ENCODE results near the gene TIGD2.

DNA sequence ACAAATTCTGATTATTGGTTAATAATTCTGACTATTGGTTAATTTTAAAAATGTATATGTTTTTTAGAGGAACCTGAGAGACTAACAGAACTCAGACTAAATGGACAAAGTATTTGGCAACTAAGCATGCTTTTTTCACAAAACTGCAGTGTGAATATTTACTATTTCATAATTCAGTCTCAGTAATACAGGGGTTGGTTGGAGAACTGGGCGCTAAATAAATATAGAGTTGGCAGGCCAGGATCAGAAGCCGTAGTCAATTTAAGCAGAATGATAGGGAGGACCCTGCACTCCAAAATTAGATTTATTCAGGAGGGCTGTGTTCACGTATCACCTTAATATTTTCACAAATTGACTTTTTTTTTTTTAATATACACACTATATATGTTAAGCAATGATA is 5.8 kb downstream of the TIGD2 start:
- TF ChIP-seq, protein P1, sequence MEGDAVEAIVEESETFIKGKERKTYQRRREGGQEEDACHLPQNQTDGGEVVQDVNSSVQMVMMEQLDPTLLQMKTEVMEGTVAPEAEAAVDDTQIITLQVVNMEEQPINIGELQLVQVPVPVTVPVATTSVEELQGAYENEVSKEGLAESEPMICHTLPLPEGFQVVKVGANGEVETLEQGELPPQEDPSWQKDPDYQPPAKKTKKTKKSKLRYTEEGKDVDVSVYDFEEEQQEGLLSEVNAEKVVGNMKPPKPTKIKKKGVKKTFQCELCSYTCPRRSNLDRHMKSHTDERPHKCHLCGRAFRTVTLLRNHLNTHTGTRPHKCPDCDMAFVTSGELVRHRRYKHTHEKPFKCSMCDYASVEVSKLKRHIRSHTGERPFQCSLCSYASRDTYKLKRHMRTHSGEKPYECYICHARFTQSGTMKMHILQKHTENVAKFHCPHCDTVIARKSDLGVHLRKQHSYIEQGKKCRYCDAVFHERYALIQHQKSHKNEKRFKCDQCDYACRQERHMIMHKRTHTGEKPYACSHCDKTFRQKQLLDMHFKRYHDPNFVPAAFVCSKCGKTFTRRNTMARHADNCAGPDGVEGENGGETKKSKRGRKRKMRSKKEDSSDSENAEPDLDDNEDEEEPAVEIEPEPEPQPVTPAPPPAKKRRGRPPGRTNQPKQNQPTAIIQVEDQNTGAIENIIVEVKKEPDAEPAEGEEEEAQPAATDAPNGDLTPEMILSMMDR (conservative IDR thresholded peaks at IDR 0.05; ENCODE audit: low read depth in 2 of 2): no peak
- TF ChIP-seq EZH2phosphoT487 (IDR thresholded peaks at IDR 0.05; ENCODE audit: unreplicated experiment): no peak
- TF ChIP-seq, protein P2, sequence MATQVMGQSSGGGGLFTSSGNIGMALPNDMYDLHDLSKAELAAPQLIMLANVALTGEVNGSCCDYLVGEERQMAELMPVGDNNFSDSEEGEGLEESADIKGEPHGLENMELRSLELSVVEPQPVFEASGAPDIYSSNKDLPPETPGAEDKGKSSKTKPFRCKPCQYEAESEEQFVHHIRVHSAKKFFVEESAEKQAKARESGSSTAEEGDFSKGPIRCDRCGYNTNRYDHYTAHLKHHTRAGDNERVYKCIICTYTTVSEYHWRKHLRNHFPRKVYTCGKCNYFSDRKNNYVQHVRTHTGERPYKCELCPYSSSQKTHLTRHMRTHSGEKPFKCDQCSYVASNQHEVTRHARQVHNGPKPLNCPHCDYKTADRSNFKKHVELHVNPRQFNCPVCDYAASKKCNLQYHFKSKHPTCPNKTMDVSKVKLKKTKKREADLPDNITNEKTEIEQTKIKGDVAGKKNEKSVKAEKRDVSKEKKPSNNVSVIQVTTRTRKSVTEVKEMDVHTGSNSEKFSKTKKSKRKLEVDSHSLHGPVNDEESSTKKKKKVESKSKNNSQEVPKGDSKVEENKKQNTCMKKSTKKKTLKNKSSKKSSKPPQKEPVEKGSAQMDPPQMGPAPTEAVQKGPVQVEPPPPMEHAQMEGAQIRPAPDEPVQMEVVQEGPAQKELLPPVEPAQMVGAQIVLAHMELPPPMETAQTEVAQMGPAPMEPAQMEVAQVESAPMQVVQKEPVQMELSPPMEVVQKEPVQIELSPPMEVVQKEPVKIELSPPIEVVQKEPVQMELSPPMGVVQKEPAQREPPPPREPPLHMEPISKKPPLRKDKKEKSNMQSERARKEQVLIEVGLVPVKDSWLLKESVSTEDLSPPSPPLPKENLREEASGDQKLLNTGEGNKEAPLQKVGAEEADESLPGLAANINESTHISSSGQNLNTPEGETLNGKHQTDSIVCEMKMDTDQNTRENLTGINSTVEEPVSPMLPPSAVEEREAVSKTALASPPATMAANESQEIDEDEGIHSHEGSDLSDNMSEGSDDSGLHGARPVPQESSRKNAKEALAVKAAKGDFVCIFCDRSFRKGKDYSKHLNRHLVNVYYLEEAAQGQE (IDR thresholded peaks at IDR 0.05; ENCODE audit: unreplicated experiment): no peak
- TF ChIP-seq, protein P3, sequence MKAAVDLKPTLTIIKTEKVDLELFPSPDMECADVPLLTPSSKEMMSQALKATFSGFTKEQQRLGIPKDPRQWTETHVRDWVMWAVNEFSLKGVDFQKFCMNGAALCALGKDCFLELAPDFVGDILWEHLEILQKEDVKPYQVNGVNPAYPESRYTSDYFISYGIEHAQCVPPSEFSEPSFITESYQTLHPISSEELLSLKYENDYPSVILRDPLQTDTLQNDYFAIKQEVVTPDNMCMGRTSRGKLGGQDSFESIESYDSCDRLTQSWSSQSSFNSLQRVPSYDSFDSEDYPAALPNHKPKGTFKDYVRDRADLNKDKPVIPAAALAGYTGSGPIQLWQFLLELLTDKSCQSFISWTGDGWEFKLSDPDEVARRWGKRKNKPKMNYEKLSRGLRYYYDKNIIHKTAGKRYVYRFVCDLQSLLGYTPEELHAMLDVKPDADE (IDR thresholded peaks at IDR 0.05): no peak
- no peak for TF ChIP-seq POLR2AphosphoS5 (IDR thresholded peaks at IDR 0.05; ENCODE audit: low read depth)
- no peak for TF ChIP-seq JUNB (IDR thresholded peaks at IDR 0.05; ENCODE audit: unreplicated experiment)
- TF ChIP-seq EZH2 (IDR thresholded peaks at IDR 0.05; ENCODE audit: low read depth, unreplicated experiment): no peak
- TF ChIP-seq CREB1 (CRISPR knock-in tag; IDR thresholded peaks at IDR 0.05; ENCODE audit: low read depth): no peak
- no peak for TF ChIP-seq STAT1 (IDR thresholded peaks at IDR 0.05; ENCODE audit: unreplicated experiment)
- TF ChIP-seq ZNF114 (CRISPR knock-in tag; IDR thresholded peaks at IDR 0.05): no peak
- no peak for TF ChIP-seq NANOG (IDR thresholded peaks at IDR 0.05; ENCODE audit: borderline replicate concordance)

All from GM23338 (cell line).